Measurements from ENCODE around the gene CLCN7. TPM values are rescaled to one million over a fixed set of nuclear protein-coding genes. Genes with fewer than 3 reads are reported as not detected.

The CLCN7 gene
- total RNA-seq, 4 donors from 2014 or later = 24.8 to 45.8 (median 38.4) TPM

- DNase-seq (peak in 1 of 2 donors; percentile 27), ATAC-seq (peak; percentile 31 to 47)
- H3K4me1 ChIP-seq = peaks cover 15 to 28% of the 10 kb centered on the region in 2 donors
- no peaks in the 10 kb centered on the region for H3K9me3 ChIP-seq
- H3K27me3 ChIP-seq = no peaks in the 10 kb centered on the region
- in situ Hi-C loops (cut with MboI; ENCODE audit: low sequenced_read_pairs in 4 of 4) = loop anchor here in 1 of 4 donors (10.0 kb wide), 1 partner anchor 49 kb away; no protein-coding TSS in a partner anchor
- H3K4me3 ChIP-seq = peak overlapping the region; percentile 92 to 97 (median 94)
- peaks cover 0 to 8% of the 10 kb centered on the region in 2 donors for H3K36me3 ChIP-seq
- TF ChIP-seq POLR2A (IDR thresholded peaks at IDR 0.05) (no peak), CTCF (IDR thresholded peaks at IDR 0.05 in 4 of 5, conservative IDR thresholded peaks at IDR 0.05 in 1 of 5) (peak; percentile 25 to 69 (median 60))
- intact Hi-C loops (cut with DNase I; ENCODE audit: low total_unique reads) = loop anchor here (1.0 kb wide), 1 partner anchor 51 kb away; no protein-coding TSS in a partner anchor
- H3K27ac ChIP-seq = peak overlapping the region; percentile 84 to 90 (median 86)
These were observed 60.9 kb downstream of the CLCN7 start for GRCh38 chr16:1413684-1414531.

GRCh38 chr16:1412847-1413246, 62.0 kb downstream of the CLCN7 start:
- intact Hi-C loops (cut with DNase I; ENCODE audit: low total_unique reads) (loop anchor here (1.0 kb wide), 1 partner anchor 50 kb away; no protein-coding TSS in a partner anchor), in situ Hi-C loops (cut with MboI; ENCODE audit: low sequenced_read_pairs in 4 of 4) (loop anchor here in 1 of 4 donors (10.0 kb wide), 1 partner anchor 48 kb away; no protein-coding TSS in a partner anchor)
- no peaks in the 10 kb centered on the region for H3K9me3 ChIP-seq
- ATAC-seq = no peak
- no peak overlapping the region for H3K4me3 ChIP-seq
- no peak overlapping the region for H3K27ac ChIP-seq
- peaks cover 10 to 27% of the 10 kb centered on the region in 2 donors for H3K4me1 ChIP-seq
- peaks cover 0 to 1% of the 10 kb centered on the region in 2 donors for H3K36me3 ChIP-seq
- DNase-seq = no peak
- TF ChIP-seq CTCF (IDR thresholded peaks at IDR 0.05 in 4 of 5, conservative IDR thresholded peaks at IDR 0.05 in 1 of 5) (no peak), POLR2A (IDR thresholded peaks at IDR 0.05) (no peak)
- no peaks in the 10 kb centered on the region for H3K27me3 ChIP-seq

GRCh38 chr16:1408171-1408837, 66.5 kb downstream of the CLCN7 start:
- Histone ChIP-seq H3K27ac (peak overlapping the region; percentile 51 to 75 (median 66)), H3K9me3 (no peaks in the 10 kb centered on the region), H3K4me3 (peak overlapping the region; percentile 49 to 66 (median 59)), H3K36me3 (peaks cover 0 to 3% of the 10 kb centered on the region in 2 donors), H3K27me3 (no peaks in the 10 kb centered on the region), H3K4me1 (peaks cover 7 to 18% of the 10 kb centered on the region in 2 donors)
- intact Hi-C loops (cut with DNase I; ENCODE audit: low total_unique reads) = loop anchor here (1.0 to 5.0 kb wide), 3 partner anchors 12 to 84 kb away; partner anchors contain the start of genes TELO2 and UQCC4
- in situ Hi-C loops (cut with MboI; ENCODE audit: low sequenced_read_pairs in 4 of 4) = no loop called here
- TF ChIP-seq POLR2A (IDR thresholded peaks at IDR 0.05) (no peak), CTCF (IDR thresholded peaks at IDR 0.05 in 4 of 5, conservative IDR thresholded peaks at IDR 0.05 in 1 of 5) (no peak)
- ATAC-seq (peak; percentile 90 to 94), DNase-seq (peak; percentile 84 to 91)

- Histone ChIP-seq H3K27me3 (no peaks in the 10 kb centered on the region), H3K36me3 (peaks cover 0 to 7% of the 10 kb centered on the region in 2 donors), H3K4me3 (peak overlapping the region; percentile 49 to 66 (median 59)), H3K27ac (peak overlapping the region; percentile 51 to 75 (median 66)), H3K9me3 (no peaks in the 10 kb centered on the region), H3K4me1 (peaks cover 7 to 15% of the 10 kb centered on the region in 2 donors)
- in situ Hi-C loops (cut with MboI; ENCODE audit: low sequenced_read_pairs in 4 of 4) (no loop called here), intact Hi-C loops (cut with DNase I; ENCODE audit: low total_unique reads) (loop anchor here (1.0 to 5.0 kb wide), 3 partner anchors 13 to 85 kb away; partner anchors contain the start of genes TELO2 and UQCC4)
- peak in 1 of 2 donors; percentile 36 for DNase-seq
- ATAC-seq = peak; percentile 31 to 46
- TF ChIP-seq POLR2A (IDR thresholded peaks at IDR 0.05) = no peak
- TF ChIP-seq CTCF (IDR thresholded peaks at IDR 0.05 in 4 of 5, conservative IDR thresholded peaks at IDR 0.05 in 1 of 5) = no peak
These were observed 67.1 kb downstream of the CLCN7 start for GRCh38 chr16:1407753-1408152.
